ENCODE data around the gene INPP5F. TPM values are rescaled to one million over a fixed set of nuclear protein-coding genes. Genes with fewer than 3 reads are reported as not detected.

INPP5F gene
- total and polyA plus RNA-seq, 2 of the 13 experiments (the other 11 are each of a cell fraction or from before 2014, with no cell fraction given) = 12.5 to 15.7 TPM

DNA sequence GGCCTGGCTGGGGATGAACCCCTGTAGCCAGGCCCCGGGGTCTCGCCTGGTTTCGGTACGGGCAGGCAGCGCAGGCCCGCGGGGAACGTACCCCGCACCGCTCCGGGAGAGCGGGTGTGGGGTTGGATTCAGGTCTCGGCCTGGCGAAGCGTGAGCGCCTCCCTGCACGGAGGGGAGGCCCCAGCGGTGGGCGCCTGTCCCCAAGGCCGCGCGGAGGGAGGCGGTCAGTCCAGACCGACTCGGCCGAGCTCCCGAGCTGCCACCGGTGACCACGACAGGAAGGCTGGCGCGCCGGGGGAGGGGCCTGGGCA is 378 bp upstream of the INPP5F start (continued):
- no peak for TF ChIP-seq ZMYM3 (CRISPR knock-in tag; IDR thresholded peaks at IDR 0.05)
- no peak for TF ChIP-seq ZNF570 (CRISPR knock-in tag; IDR thresholded peaks at IDR 0.05; ENCODE audit: borderline replicate concordance)
- TF ChIP-seq, protein P1, sequence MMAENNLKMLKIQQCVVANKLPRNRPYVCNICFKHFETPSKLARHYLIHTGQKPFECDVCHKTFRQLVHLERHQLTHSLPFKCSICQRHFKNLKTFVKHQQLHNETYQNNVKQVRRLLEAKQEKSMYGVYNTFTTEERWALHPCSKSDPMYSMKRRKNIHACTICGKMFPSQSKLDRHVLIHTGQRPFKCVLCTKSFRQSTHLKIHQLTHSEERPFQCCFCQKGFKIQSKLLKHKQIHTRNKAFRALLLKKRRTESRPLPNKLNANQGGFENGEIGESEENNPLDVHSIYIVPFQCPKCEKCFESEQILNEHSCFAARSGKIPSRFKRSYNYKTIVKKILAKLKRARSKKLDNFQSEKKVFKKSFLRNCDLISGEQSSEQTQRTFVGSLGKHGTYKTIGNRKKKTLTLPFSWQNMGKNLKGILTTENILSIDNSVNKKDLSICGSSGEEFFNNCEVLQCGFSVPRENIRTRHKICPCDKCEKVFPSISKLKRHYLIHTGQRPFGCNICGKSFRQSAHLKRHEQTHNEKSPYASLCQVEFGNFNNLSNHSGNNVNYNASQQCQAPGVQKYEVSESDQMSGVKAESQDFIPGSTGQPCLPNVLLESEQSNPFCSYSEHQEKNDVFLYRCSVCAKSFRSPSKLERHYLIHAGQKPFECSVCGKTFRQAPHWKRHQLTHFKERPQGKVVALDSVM (CRISPR knock-in tag; IDR thresholded peaks at IDR 0.05) = peak; percentile 13; the same call in 1 of the 2 replicates
- peak; percentile 29 for TF ChIP-seq TEAD3 (CRISPR knock-in tag; optimal IDR thresholded peaks at IDR 0.05; ENCODE audit: borderline replicate concordance)
- TF ChIP-seq, protein P2, sequence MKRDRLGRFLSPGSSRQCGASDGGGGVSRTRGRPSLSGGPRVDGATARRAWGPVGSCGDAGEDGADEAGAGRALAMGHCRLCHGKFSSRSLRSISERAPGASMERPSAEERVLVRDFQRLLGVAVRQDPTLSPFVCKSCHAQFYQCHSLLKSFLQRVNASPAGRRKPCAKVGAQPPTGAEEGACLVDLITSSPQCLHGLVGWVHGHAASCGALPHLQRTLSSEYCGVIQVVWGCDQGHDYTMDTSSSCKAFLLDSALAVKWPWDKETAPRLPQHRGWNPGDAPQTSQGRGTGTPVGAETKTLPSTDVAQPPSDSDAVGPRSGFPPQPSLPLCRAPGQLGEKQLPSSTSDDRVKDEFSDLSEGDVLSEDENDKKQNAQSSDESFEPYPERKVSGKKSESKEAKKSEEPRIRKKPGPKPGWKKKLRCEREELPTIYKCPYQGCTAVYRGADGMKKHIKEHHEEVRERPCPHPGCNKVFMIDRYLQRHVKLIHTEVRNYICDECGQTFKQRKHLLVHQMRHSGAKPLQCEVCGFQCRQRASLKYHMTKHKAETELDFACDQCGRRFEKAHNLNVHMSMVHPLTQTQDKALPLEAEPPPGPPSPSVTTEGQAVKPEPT (CRISPR knock-in tag; IDR thresholded peaks at IDR 0.05; ENCODE audit: low read depth) = no peak
- TF ChIP-seq SETDB1 (CRISPR knock-in tag; IDR thresholded peaks at IDR 0.05; ENCODE audit: borderline replicate concordance) = no peak
- TF ChIP-seq BCL6 (CRISPR knock-in tag; IDR thresholded peaks at IDR 0.05) = no peak
- TF ChIP-seq ZNF761 (CRISPR knock-in tag; conservative IDR thresholded peaks at IDR 0.05) = no peak; the same call in 1 of the 2 replicates
- no peak for TF ChIP-seq SP5 (CRISPR knock-in tag; IDR thresholded peaks at IDR 0.05; ENCODE audit: borderline replicate concordance, low read depth)
- TF ChIP-seq ADNP (CRISPR knock-in tag; IDR thresholded peaks at IDR 0.05) = no peak
- TF ChIP-seq, protein P3, sequence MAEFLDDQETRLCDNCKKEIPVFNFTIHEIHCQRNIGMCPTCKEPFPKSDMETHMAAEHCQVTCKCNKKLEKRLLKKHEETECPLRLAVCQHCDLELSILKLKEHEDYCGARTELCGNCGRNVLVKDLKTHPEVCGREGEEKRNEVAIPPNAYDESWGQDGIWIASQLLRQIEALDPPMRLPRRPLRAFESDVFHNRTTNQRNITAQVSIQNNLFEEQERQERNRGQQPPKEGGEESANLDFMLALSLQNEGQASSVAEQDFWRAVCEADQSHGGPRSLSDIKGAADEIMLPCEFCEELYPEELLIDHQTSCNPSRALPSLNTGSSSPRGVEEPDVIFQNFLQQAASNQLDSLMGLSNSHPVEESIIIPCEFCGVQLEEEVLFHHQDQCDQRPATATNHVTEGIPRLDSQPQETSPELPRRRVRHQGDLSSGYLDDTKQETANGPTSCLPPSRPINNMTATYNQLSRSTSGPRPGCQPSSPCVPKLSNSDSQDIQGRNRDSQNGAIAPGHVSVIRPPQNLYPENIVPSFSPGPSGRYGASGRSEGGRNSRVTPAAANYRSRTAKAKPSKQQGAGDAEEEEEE (CRISPR knock-in tag; IDR thresholded peaks at IDR 0.05; ENCODE audit: borderline replicate concordance) = no peak
- TF ChIP-seq MEIS1 (CRISPR knock-in tag; IDR thresholded peaks at IDR 0.05; ENCODE audit: borderline replicate concordance) = no peak
- no peak for TF ChIP-seq SUZ12 (IDR thresholded peaks at IDR 0.05; ENCODE audit: low read depth, low read length)
- TF ChIP-seq PAWR (CRISPR knock-in tag; IDR thresholded peaks at IDR 0.05; ENCODE audit: borderline replicate concordance) = no peak
- peak; percentile 56; the same call in 1 of the 2 replicates for TF ChIP-seq MIER3 (CRISPR knock-in tag; IDR thresholded peaks at IDR 0.05; ENCODE audit: borderline replicate concordance)
- no peak for TF ChIP-seq JDP2 (CRISPR knock-in tag; IDR thresholded peaks at IDR 0.05; ENCODE audit: borderline replicate concordance)
- TF ChIP-seq, protein P4, sequence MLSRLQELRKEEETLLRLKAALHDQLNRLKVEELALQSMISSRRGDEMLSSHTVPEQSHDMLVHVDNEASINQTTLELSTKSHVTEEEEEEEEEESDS (CRISPR knock-in tag; IDR thresholded peaks at IDR 0.05; ENCODE audit: borderline replicate concordance) = no peak
- TF ChIP-seq ZNF510 (CRISPR knock-in tag; IDR thresholded peaks at IDR 0.05; ENCODE audit: low read depth) = no peak
- TF ChIP-seq RFX3 (CRISPR knock-in tag; IDR thresholded peaks at IDR 0.05) = no peak
- TF ChIP-seq GPN1 (CRISPR knock-in tag; IDR thresholded peaks at IDR 0.05; ENCODE audit: borderline replicate concordance) = no peak
- peak; percentile 98 for TF ChIP-seq ZFX (CRISPR knock-in tag; IDR thresholded peaks at IDR 0.05; ENCODE audit: low read depth)
- no peak for TF ChIP-seq JUND (CRISPR knock-in tag; IDR thresholded peaks at IDR 0.05)
- no peak for TF ChIP-seq TOE1 (CRISPR knock-in tag; IDR thresholded peaks at IDR 0.05)
- TF ChIP-seq, protein P5, sequence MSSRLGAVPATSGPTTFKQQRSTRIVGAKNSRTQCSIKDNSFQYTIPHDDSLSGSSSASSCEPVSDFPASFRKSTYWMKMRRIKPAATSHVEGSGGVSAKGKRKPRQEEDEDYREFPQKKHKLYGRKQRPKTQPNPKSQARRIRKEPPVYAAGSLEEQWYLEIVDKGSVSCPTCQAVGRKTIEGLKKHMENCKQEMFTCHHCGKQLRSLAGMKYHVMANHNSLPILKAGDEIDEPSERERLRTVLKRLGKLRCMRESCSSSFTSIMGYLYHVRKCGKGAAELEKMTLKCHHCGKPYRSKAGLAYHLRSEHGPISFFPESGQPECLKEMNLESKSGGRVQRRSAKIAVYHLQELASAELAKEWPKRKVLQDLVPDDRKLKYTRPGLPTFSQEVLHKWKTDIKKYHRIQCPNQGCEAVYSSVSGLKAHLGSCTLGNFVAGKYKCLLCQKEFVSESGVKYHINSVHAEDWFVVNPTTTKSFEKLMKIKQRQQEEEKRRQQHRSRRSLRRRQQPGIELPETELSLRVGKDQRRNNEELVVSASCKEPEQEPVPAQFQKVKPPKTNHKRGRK (CRISPR knock-in tag; IDR thresholded peaks at IDR 0.05) = no peak
